ENCODE measurements around the gene GRK4.

DNA sequence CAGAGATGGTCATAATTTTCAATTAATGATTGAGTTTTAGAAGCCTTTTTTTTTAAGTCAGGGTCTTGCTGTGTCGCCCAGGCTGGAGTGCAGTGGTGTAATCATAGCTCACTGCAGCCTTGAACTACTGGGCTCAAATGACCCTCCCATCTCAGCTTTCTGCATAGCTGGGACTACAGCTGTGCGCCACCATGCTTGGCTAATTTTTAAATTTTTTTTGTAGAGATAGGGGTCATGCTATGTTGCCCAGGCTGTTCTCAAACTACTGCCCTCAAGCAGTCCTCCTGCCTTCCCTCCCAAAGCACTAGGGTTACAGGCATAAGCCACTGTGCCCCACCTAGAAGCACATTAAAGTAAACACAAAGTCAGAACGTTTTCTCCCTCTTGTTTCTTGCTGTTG lies 59.3 kb downstream of the GRK4 start:
- TF ChIP-seq, protein P1, sequence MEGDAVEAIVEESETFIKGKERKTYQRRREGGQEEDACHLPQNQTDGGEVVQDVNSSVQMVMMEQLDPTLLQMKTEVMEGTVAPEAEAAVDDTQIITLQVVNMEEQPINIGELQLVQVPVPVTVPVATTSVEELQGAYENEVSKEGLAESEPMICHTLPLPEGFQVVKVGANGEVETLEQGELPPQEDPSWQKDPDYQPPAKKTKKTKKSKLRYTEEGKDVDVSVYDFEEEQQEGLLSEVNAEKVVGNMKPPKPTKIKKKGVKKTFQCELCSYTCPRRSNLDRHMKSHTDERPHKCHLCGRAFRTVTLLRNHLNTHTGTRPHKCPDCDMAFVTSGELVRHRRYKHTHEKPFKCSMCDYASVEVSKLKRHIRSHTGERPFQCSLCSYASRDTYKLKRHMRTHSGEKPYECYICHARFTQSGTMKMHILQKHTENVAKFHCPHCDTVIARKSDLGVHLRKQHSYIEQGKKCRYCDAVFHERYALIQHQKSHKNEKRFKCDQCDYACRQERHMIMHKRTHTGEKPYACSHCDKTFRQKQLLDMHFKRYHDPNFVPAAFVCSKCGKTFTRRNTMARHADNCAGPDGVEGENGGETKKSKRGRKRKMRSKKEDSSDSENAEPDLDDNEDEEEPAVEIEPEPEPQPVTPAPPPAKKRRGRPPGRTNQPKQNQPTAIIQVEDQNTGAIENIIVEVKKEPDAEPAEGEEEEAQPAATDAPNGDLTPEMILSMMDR (IDR thresholded peaks at IDR 0.05; ENCODE audit: borderline replicate concordance, extremely low read depth, low read length, poor library complexity, severe bottlenecking): no peak
- TF ChIP-seq EZH2 (IDR thresholded peaks at IDR 0.05; ENCODE audit: borderline replicate concordance, low read depth, low read length, severe bottlenecking): no peak

Measured in DND-41 (cell line).